Measurements from ENCODE around the gene RDH11.

GRCh38 chr14:67703997-67704396 is 8.4 kb upstream of the RDH11 start:
- TF ChIP-seq CTCF (IDR thresholded peaks at IDR 0.05) = no peak
- TF ChIP-seq POLR2A (IDR thresholded peaks at IDR 0.05) = no peak
- no peak for TF ChIP-seq POLR2AphosphoS5 (IDR thresholded peaks at IDR 0.05)

Data from prostate gland (tissue), 2 donors.